GM21390 (cell line): ENCODE measurements around the gene SRP68.

Experiments
- ATAC-seq: cut with Tn5 transposase; IDR thresholded peaks from one replicate; pipeline ENCODE4 v1.9.1; 2021; ENCODE audit not compliant: unreplicated experiment

SRP68 gene

DNA sequence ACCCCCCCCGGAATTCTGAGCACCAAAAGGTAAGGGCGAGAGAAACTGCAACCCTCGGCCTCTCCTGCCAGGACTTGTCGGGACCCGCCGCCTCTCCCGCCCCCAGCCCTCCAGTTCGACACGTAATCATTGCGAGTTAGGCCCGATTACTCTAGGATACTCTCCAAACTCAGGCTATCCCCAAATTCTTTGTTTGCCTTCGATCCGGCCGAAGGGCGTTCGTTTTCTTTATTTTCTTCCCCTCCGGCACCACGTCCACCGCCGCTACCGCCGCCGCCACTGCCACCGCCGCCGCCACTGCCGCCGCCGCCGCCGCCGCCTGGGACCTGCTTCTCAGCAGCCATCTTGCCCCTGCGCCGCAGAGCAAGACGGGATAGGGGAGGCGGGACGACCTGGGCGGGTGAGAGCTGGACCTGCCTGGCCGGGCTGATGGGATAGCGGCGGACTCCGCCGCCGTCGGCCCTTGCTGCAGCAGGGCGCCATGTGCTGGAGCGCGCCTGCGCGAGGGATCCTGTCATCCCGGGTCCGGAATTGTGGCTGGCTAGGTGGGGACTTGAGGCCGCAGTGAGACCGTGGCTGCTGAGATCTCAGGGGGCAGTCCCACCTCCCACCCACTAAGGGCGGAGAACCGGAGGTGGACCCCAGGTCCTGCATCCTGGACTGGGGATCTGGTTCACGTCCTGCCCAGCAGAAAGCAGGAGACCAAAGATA, at the start of gene SRP68:
Gene SRP68 (minus strand): TSS at position 370 of the 711 bp plus-strand sequence. CDS start 26 bp downstream, at position 344.
- ATAC-seq: peak; percentile 80

DNA sequence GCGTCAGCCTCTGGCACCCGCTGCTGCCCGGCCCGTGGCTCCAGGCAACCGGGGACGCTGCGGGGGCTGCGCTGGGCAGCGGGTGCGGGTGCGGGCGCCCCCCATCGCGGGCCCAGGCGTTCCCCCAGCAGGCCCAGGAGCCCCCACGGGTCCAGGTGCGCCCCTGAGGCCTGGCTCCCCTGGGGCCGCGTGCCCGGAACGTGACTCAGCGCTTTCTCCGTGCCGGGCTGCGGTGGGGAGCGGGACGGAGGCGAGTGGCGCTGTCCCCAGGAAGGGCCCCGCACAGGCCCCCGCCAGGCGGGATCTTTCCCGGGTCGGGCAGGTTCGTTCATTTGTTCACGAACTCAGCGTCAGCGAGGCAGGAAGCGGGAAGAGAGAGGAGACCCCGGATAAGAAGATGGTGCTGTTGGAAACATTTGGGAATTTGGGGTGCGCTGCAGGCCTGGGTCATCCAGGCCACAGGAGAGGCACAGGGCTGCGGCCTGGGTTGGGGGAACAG, 49.7 kb upstream of the SRP68 start:
- ATAC-seq: no peak

DNA sequence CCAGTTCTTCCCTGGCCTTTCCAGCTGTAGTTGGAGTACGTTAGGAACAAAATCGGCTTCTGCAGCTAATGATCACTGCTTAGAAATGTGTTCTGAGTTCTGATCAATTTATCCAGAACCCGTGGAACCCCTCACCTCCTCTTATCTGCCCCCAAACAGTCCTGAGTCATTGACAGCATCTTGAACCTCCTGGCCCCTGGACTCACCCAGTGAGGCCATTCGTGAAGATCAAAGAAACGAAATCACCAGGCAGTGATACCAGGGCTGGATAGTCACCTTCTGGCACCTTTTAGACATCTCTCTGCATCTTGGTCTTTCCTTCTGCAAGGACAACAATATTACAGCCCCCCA, 48.3 kb upstream of the SRP68 start:
- ATAC-seq: no peak

DNA sequence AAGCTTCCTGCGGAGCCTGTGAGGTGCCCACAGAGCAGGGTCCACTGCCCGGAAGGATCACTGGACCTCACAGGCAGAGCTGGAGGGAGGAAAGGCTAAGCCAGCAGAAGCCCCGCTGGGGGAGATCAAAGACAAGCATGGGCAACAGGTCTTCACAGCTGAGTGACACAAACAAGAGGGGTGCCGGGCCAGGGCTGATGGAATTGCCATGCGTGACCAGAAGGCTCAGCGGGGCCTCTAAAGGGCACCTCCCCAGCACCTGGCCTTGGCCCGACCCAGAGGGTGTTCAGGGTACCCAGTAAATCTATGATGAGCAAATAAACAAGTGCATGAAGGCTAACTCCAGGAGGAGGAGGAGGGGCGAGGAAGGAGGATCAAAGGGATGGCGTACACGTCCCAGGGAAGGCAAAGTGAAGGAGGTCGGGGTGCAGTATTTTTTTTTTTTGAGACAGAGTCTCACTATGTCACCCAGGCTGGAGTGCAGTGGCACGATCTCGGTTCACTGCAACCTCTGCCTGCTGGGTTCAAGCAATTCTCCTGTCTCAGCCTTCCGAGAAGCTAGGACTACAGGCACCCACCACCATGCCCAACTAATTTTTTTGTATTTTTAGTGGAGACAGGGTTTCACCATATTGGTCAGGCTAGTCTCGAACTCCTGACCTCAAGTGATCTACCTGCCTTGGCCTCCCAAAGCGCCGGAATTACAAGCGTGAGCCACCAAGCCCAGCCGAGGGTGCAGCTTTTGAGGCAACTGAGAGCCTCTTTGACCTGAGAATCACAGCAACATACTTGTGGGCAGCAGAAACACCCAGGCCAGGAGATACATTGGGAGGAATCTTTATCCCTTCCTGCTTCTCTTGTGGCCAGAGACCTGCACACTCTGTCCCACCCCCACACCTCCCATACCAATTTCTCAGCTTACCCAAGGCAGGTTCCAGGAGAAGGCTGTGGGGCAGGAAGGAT, 47.4 kb upstream of the SRP68 start:
- ATAC-seq: no peak

DNA sequence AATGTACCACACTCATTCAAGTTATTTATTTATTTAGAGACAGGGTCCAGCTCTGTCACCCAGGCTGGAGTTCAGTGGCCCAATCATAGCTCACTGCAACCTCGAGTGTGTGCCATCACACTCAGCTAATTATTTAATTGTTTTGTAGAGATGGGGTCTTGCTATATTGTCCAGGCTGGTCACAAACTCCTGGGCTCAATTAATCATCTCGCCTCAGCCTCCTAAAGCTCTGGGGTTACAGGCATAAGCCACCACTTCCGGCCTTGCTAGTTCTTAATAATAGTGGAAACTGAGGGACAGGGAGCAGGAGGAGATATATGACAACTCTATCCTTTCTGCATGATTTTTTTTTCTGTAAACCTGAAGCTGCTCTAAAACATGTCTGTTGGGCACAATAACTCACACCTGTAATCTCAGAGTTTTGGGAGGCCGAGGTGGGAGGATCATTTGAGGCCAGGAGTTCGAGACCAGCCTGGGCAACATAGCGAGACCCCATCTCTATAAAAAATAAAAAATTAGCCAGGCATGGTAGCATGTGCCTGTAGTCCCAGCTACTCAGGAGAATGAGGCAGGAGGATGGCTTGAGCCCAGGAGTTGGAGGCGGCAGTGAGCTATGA, 42.9 kb upstream of the SRP68 start:
- ATAC-seq: no peak

DNA sequence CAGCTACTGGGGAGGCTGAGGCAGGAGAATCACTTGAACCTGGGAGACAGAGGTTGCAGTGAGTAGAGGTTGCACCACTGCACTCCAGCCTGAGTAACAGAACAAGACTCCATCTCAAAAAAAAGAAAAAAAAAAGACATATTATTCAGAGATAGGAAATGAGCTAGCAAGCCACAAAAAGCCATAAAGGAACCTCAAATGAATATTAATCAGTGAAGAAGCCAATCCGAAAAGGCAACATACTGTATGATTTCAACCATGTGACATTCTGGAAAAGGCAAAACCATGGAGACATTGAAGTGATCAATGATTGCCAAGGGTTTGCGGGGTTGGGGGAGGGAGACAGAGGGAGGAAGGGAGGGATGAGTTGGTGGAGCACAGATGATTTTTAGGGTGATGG, 39.6 kb upstream of the SRP68 start:
- no peak for ATAC-seq

DNA sequence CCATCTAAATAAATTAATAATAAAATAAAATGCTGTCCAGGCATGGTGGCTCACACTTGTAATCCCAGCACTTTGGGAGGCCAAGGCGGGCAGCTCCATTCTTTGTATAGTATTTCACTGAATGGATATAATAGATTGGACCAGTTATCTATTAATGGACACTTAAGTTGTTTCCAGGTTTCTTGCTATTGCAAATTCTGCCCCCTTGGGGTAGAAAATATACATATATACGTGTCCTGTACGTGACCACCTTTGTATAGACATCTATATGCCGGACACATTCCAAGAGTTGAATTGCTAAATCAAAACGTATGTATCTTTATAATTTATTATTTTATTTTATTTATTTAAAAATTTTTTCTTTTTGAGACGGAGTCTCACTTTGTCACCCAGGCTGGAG, 35.2 kb upstream of the SRP68 start:
- no peak for ATAC-seq

DNA sequence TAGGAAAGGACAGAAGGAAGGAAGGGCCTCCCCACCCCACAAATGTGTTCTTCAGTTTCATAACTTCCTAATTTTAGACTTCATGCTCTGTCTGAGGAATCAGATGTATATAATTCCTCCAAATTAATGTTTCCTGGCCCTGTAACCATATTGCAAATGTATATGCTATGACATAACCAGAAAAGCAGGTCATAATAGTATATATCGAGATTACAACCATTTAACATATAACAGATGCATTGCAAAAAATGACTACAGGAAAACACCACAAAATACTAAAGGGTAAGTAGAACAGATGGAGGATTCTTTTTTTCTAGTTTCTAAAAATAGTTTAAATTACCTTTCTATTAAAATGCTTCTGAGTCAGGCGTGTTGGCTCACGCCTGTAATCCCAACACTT, 34.4 kb upstream of the SRP68 start:
- no peak for ATAC-seq

DNA sequence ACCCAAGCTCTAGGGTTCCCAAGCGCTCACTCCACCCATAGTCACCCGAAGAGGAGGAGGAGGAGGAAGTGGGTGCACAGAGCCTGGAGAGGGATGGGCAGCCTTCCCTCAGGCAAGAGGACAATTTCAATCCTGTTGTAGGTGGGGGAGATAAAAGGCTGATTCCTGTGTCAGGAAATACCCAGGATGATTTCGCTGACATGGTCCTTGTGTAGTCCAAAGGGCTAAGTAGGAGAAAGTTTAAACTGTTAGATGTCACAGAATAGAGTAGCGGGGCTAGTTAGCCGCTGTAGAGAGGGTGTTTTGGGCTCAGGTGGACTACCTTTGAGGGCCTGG, 32.5 kb upstream of the SRP68 start:
- no peak for ATAC-seq

DNA sequence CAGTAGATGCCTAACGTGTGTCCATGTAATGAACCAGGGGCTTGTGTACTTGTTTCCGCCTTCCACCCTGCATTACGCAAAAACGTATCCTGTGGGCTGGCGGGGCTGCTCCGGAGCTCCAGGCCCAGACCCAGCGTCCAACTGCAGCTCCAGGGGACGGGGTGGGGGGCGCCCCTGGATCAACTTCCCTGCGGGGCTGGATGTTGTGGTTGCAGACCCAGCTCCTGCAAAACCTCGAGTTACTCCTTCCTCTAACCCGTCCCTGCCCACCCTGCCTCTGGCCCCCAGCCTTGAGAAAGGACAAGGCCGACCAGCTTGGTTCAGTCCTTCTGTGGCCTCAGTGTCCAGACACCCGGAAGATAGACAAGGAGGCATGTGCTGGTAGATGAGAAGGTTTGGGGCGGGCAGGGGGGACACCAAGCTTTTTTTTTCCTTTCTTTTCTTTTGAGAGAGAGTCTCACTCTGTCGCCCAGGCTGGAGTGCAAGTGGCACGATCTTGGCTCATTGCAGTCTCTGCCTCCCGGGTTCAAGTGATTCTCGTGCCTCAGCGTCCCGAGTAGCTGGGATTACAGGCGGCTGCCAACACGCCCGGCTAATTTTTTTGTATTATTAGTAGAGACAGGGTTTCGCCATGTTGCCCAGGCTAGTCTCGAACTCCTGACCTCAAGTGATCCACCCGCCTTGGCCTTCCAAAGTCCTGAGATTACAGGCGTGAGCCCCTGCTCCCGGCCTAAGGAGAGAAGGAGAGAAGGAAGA, 32.0 kb upstream of the SRP68 start:
- ATAC-seq: peak; percentile 8

DNA sequence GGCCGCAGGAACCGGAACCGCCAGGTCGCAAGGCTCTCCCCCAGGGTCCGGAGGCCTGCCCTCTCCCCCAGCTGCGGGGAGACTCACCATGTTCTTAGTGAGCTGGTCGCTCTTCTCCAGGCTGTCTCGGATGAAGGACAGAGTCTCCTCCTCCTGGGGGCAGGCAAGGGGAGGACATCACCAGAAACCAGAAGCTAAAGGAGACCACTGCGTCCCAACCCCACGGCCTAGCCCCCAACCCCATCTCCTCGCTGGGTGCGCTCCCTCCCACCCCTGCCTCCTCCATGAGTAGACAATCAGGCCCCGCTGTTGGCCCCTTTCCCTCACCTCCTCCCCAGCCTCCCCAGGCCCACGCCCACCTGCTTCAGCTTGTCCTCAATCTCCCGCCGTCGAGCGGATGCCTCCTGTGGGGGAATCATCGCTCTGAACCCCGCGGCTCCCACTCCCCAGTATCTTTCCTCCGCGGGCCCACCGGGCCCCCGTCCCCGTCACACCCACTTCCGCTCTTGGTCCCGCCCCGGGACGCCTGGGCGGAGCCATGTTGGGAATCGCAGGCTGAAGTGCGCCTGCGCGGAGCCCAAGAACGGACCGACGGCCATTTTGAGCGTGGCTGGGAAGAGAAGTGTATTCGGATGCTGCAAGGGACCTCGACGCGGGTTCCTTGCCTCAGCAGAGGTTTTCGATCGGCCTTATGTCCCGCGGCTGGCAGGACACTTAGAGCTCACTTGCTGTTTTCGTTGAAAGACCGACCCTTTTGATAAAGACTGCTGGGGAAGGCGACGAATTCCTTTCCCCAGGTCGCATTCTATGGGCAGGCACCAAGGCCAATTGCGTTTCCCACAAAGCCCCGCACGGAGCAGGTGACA, 31.2 kb upstream of the SRP68 start, which contains the start of gene EXOC7:
Gene EXOC7 (minus strand): TSS at position 514 of the 866 bp plus-strand sequence. CDS start 95 bp downstream, at position 419.
- peak; percentile 76 for ATAC-seq

DNA sequence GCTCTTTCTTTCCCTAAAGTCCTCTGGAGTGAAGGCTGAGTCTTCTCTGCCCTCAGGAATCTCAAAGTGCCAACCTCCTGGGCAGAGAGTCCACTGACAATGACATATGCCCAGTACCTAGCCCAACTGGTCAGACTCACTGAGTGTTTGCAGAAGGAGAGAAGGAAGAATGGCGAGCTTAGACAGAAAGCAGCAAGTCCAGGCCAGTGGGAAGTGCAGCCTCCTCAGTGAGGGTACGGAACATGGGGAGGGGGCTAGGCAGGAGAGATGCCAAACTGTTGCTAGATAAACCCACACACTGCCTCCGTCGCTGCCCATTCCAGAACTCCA, 30.6 kb upstream of the SRP68 start:
- no peak for ATAC-seq

DNA sequence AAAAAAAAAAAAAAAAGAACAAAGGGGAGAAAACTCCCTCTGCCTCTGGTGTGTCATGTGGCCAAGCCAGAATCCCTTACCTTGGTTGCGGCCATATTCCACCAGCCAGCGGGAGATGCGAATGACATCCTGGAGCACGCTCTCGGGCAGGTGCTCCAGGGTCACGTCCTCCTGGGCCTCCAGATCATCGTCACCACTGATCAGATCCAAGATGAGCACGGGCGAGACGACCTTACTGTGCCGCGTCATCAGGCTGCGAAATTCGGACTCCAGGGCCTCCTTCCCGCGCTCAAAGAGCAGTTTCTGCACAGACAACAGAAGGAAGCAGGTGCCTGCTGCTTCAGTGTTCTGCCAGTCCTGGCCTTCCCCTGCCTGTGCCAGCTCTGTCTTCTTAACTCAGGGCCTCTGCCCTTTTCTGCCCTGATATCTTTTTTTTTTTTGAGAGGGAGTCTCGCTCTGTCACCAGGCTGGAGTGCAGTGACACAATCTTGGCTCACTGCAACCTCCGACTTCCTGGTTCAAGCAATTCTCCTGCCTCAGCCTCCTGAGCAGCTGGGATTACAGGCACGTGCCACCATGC, 25.5 kb upstream of the SRP68 start:
- ATAC-seq: no peak

DNA sequence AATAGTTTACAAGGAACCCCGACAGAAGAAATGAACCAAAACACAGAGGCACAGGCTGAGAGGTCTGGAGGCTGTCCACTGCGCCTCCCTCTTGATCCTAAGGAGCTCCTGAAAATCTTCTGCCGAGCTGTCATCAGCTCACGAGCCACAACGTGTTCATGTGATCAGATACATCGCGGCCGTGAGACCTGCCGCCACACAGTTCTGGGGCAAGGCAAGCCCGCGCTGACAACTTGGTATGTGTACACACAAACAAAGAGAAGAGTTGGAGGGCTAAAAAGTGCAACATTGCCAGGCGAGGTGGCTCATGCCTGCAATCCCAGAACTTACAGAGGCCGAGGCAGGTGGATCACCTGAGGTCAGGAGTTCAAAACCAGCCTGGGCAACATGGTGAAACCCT, 23.6 kb upstream of the SRP68 start:
- ATAC-seq: no peak

DNA sequence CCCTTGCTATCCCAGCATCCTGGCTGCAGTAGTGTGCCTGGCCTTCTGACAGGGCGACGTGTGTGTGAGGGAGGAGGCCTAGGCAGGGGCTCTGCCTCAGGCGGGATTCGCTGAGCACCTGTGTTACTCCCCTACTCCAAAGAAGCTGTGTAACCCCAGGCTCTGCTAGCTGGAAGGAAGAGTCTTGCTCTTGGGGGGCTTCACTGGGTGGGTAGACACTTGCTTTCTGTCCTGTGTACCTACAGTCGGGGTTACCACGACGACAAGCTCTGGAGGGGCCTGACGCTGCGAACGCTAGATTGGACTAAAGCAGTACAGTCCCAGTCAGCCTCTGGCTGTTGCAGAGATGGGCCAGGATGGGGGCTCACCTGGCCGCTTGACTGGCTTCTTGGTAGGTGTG, 21.7 kb upstream of the SRP68 start:
- ATAC-seq: no peak

DNA sequence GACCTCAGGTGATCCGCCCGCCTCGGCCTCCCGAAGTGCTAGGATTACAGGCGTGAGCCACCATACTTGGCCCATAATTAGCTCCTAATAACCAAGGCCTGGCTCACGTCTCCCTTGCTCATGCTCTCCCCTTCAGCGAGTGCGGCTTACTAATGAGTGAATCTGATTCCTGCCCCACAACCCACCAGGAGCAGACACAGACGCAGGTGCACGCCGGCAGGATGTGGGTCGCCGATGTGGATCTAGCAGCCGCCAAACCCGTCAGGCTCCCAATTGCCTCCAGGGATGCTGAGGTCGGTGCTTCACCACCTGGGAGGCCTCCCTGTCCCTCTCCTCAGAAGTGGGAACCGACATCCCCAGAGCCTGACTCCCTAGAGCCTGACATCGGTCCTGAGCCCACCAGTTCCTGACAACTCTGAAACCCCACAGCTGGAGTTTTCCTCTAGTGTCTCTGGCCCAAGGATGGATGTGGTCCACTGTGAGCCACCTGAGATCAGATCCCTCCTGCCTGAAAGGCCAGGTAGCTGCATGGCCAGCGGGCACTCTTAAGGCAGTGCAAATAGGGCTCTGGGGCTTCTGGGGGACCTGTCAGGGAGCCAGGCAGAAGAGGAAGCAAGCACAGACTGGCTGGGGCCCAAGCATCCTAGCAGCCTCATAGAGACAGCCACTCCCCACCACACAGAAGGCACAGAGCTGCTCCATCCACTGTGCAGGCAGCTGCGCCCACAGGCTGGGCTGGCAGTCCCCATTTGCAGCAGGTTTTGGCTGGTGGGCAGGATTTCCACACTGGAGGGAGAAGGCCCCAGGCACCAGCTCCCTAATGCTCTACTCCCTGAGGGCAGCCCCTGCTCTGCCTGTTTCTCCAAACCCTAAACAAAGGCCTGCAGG, 20.5 kb upstream of the SRP68 start:
- no peak for ATAC-seq

DNA sequence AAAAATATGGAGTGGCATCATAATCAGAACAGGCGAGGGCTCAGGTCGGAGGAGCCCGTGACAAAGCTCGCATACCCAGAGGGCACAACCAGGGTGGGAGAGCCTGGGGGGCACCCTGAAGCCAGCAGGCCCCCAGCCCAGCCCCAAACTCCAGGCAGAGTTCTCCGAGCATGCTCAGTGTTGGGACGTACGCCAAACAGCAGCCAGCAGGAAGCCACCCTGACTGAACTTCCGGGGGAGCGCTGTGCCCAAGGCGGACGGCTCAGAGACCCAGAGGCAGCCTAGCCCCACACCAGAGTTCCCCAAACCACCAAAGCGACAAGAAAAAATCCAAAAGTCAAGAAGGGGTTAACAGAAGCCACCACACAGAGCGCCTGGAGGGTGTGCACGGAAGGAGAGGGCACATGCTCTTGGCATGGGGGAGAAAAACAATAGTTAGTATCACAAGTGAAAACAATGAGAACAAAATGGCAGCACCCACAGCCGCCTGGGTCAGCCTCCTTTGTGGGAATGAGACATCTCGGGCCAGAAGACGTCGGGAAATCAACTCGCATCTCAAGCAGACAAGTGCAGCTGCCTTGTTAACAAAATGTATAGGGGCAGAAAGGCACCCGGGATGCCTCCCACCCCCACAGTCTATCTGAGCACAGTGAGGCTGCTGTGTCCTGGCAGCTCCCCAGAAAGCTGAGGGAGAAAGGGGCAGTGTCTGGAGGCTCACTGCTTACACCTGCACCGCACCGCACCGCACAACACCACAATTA, 19.4 kb upstream of the SRP68 start:
- no peak for ATAC-seq

DNA sequence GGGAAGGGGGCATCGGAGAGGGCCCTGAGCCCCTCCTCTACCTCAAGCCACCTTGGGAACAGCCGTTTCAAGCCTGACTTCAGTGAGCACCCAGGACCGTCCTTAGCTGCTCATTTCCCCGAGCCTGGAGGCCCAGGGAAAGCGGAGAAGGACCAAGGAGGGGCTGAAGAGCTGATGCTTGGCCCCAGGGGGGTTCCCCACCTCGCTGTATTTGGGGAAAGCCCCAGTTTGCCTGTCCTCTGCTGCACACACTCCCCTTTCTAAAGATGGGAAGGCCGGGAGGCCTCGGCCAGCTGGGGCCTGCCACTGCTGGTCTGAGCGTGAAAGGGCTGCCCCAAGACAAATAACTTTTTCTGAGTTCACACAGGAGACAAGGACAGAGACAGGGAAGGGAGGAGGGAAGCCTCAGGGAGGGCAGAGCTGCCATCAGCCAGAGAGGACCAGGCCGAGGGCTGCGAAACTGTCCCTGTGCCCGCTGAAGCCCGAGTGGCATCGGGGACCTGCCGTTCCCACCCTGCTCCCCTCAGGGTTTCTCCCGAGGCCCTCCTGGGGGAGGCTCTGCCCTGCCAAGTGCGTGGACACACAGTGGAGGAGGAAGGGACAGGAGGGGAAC, 18.3 kb upstream of the SRP68 start:
- ATAC-seq: no peak
